IMR-90 (cell line): ENCODE data around the gene HSPB6. TPM values are rescaled to one million over a fixed set of nuclear protein-coding genes. Genes with fewer than 3 reads are reported as not detected.

Source experiments
- ATAC-seq: fragments of 200-7000 bp; cut with Tn5 transposase; 2 replicates; pipeline ENCODE4 v1.9.1; 2020; ENCODE audit warnings: low read depth, mild to moderate bottlenecking, moderate library complexity
- BruUV-seq: library from RNA; stranded (reverse); fragments of 400-500 nt; replicated peaks from 2 replicates; lab custom pipeline; 2021; lab: Mats Ljungman, UMichigan
- CTCF ChIA-PET: fragments of 300-600 bp; formaldehyde crosslinking; extraction: SDS; loops from one replicate; lab custom pipeline; 2021; ENCODE audit warnings: antibody characterized with exemption; lab: Yijun Ruan, JAX
- POLR2A ChIA-PET: fragments of 300-600 bp; sonication (Branson Sonifier 250); formaldehyde crosslinking; loops from one replicate; lab custom pipeline; 2022; ENCODE audit warnings: antibody characterized with exemption; ENCODE audit not compliant: unreplicated experiment; lab: Charles Lee
- DNase-seq: peaks from one replicate; pipeline ENCODE4 v3.0.0; 2013
- H2AFZ ChIP-seq: replicated peaks from 2 replicates; pipeline ENCODE3; 2013; ENCODE audit warnings: low read length, mild to moderate bottlenecking; ENCODE audit not compliant: poor library complexity
- H2AK5ac ChIP-seq: 2 replicates; pipeline ENCODE4 v1.6.1; 2013; ENCODE audit warnings: low read depth, low read length, inconsistent platforms
- H2AK9ac ChIP-seq: replicated peaks from 2 replicates; pipeline ENCODE3; 2013; ENCODE audit warnings: mild to moderate bottlenecking, low read depth, low read length, moderate library complexity; ENCODE audit not compliant: poor library complexity
- H2BK120ac ChIP-seq: 2 replicates; pipeline ENCODE4 v1.6.1; 2013; ENCODE audit warnings: low read depth, low read length, inconsistent platforms
- H2BK15ac ChIP-seq: 3 replicates; pipeline ENCODE4 v1.6.1; 2013; ENCODE audit warnings: low read depth, low read length, inconsistent platforms
- H2BK20ac ChIP-seq: 2 replicates; pipeline ENCODE4 v1.6.1; 2013; ENCODE audit warnings: low read depth, mild to moderate bottlenecking, inconsistent platforms, low read length, moderate library complexity
- H2BK5ac ChIP-seq: 2 replicates; pipeline ENCODE4 v1.6.1; 2013; ENCODE audit warnings: mild to moderate bottlenecking, low read depth, low read length, inconsistent platforms; ENCODE audit not compliant: poor library complexity, severe bottlenecking
- H3K14ac ChIP-seq: replicated peaks from 2 replicates; pipeline ENCODE4 v1.6.1; 2013; ENCODE audit warnings: low read depth, low read length, inconsistent platforms
- H3K18ac ChIP-seq: 2 replicates; pipeline ENCODE4 v1.6.1; 2013; ENCODE audit warnings: low read depth, low read length, control low read depth
- H3K23ac ChIP-seq: 2 replicates; pipeline ENCODE4 v1.6.1; 2013; ENCODE audit warnings: low read depth, low read length, inconsistent platforms
- H3K27ac ChIP-seq: 2 replicates; pipeline ENCODE4 v1.5.1; 2013; ENCODE audit warnings: mild to moderate bottlenecking, control low read depth, low read length; ENCODE audit not compliant: insufficient read depth
- H3K27me3 ChIP-seq: 2 replicates; pipeline ENCODE4 v1.6.1; 2013; ENCODE audit warnings: low read length; ENCODE audit not compliant: control insufficient read depth, insufficient read depth
- H3K36me3 ChIP-seq: 2 replicates; pipeline ENCODE4 v1.6.1; 2013; ENCODE audit warnings: low read length, mixed read lengths; ENCODE audit not compliant: control insufficient read depth, insufficient read depth
- H3K4ac ChIP-seq: 2 replicates; pipeline ENCODE4 v1.6.1; 2013; ENCODE audit warnings: low read depth, low read length, inconsistent platforms
- H3K4me1 ChIP-seq: 2 replicates; pipeline ENCODE4 v1.6.1; 2013; ENCODE audit warnings: low read length, mixed read lengths; ENCODE audit not compliant: control insufficient read depth, insufficient read depth
- H3K4me2 ChIP-seq: 2 replicates; pipeline ENCODE4 v1.6.1; 2013; ENCODE audit warnings: low read depth, mild to moderate bottlenecking, control low read depth, low read length, moderate library complexity
- H3K4me3 ChIP-seq: 2 replicates; pipeline ENCODE4 v1.5.1; 2013; ENCODE audit warnings: low read depth, mild to moderate bottlenecking, control low read depth, low read length, moderate library complexity; ENCODE audit not compliant: insufficient read depth
- H3K56ac ChIP-seq: 2 replicates; pipeline ENCODE4 v1.6.1; 2013; ENCODE audit warnings: low read length, inconsistent platforms; ENCODE audit not compliant: insufficient read depth; ENCODE audit errors: extremely low read depth
- H3K79me1 ChIP-seq, 2 experiments: 2 replicates each; pipeline ENCODE4 v1.6.1; 2013; ENCODE audit warnings: low read length in 2 of 2, inconsistent platforms in 1 of 2, low read depth in 1 of 2
- H3K9ac ChIP-seq: 2 replicates; pipeline ENCODE4 v1.6.1; 2013; ENCODE audit warnings: low read depth, low read length, control low read depth
- H3K9me1 ChIP-seq: 2 replicates; pipeline ENCODE4 v1.6.1; 2013; ENCODE audit warnings: low read length, inconsistent platforms; ENCODE audit not compliant: insufficient read depth
- H3K9me3 ChIP-seq: 2 replicates; pipeline ENCODE4 v1.6.1; 2013; ENCODE audit warnings: low read length; ENCODE audit not compliant: control insufficient read depth, insufficient read depth
- H4K20me1 ChIP-seq: 2 replicates; pipeline ENCODE4 v1.6.1; 2013; ENCODE audit warnings: low read length, inconsistent platforms; ENCODE audit not compliant: insufficient read depth
- H4K5ac ChIP-seq: 2 replicates; pipeline ENCODE4 v1.6.1; 2013; ENCODE audit warnings: mild to moderate bottlenecking, low read depth, low read length, control low read depth
- H4K8ac ChIP-seq, 2 experiments: 2 replicates each; pipeline ENCODE4 v1.6.1; 2013; ENCODE audit warnings: low read depth in 2 of 2, low read length in 2 of 2, control low read depth in 1 of 2, inconsistent platforms in 1 of 2
- H4K91ac ChIP-seq: 2 replicates; pipeline ENCODE4 v1.6.1; 2013; ENCODE audit warnings: low read depth, low read length, inconsistent platforms; ENCODE audit not compliant: insufficient read depth
- CHD1 ChIP-seq: IDR thresholded peaks from 2 replicates; pipeline ENCODE4 v1.6.1; 2012; ENCODE audit warnings: low read depth, low read length, improper control_type of control experiment
- FOS ChIP-seq: fragments of 150-350 bp; IDR thresholded peaks from 2 replicates; pipeline ENCODE4 v1.6.1; 2016; ENCODE audit warnings: low read depth, low read length
- MAFK ChIP-seq: IDR thresholded peaks from 2 replicates; pipeline ENCODE4 v1.6.1; 2012; ENCODE audit warnings: low read depth, low read length, improper control_type of control experiment
- MAZ ChIP-seq: IDR thresholded peaks from 2 replicates; pipeline ENCODE4 v1.6.1; 2012; ENCODE audit warnings: low read depth, mild to moderate bottlenecking, low read length, improper control_type of control experiment, moderate library complexity, borderline replicate concordance
- POLR2A ChIP-seq: IDR thresholded peaks from 2 replicates; pipeline ENCODE4 v1.6.1; 2012; ENCODE audit warnings: mild to moderate bottlenecking, low read depth, low read length
- RAD21 ChIP-seq: IDR thresholded peaks from 2 replicates; pipeline ENCODE4 v1.6.1; 2012; ENCODE audit warnings: low read length, improper control_type of control experiment
- RFX5 ChIP-seq: IDR thresholded peaks from 2 replicates; pipeline ENCODE4 v1.8.0; 2012; ENCODE audit warnings: low read depth, mild to moderate bottlenecking, low read length, moderate library complexity
- SMC3 ChIP-seq: fragments of 150-350 bp; IDR thresholded peaks from 2 replicates; pipeline ENCODE4 v1.6.1; 2016; ENCODE audit warnings: low read depth, mild to moderate bottlenecking, antibody characterized with exemption, low read length, moderate library complexity
- WGBS, 2 experiments: methylation state at CpG; one replicate each; pipeline versions ENCODE4 v1.1.5 to v1.1.7; 2013; ENCODE audit warnings: missing lambda C conversion rate in 2 of 2; ENCODE audit not compliant: insufficient read length in 1 of 2; ENCODE audit errors: extremely low coverage in 2 of 2; 5-methylcytosine and 5-hydroxymethylcytosine counted together
- dilution Hi-C: fragments of 300-500 bp; cut with HindIII; formaldehyde crosslinking; loops from one replicate; pipeline ENCODE4 v1.14.3; 2018; ENCODE audit warnings: low sequenced_read_pairs; ENCODE audit not compliant: unreplicated experiment
- in situ Hi-C: fragments of 300-500 bp; cut with MboI; formaldehyde crosslinking; loops from 3 replicates; pipeline ENCODE4 v1.14.3; 2019; ENCODE audit warnings: low sequenced_read_pairs, inconsistent platforms, mixed read lengths
- intact Hi-C: fragments of 100-400 bp; cut with micrococcal nuclease; formaldehyde crosslinking; loops from 2 replicates; pipeline ENCODE4 v1.10.0; 2022
- polyA plus RNA-seq, 3 experiments: library from polyadenylated mRNA; depleted of rRNA; stranded (reverse); fragments of >200 nt; gene quantifications; 2 replicates each; pipeline ENCODE4 v1.2.3, GENCODE V29; 2012; ENCODE audit warnings: low replicate concordance in 1 of 3
- total RNA-seq: library from RNA; depleted of rRNA; stranded (reverse); fragments of >200 nt; gene quantifications from 2 replicates; pipeline ENCODE4 v1.2.3, GENCODE V29; 2012
- TF ChIP-seq, protein P1 (sequence below): fragments of 150-350 bp; IDR thresholded peaks from 2 replicates; pipeline ENCODE4 v1.6.1; 2017; ENCODE audit warnings: mild to moderate bottlenecking, antibody characterized with exemption, low read length, low read depth

HSPB6 gene
- total and polyA plus RNA-seq, 2 of the 4 experiments (the other 2 are of a cell fraction), result 5.7 to 206 TPM

GRCh38 chr19:35721374-35721773, 35.5 kb downstream of the HSPB6 start:
- Histone ChIP-seq H3K4me2 (no peak overlapping the region), H2BK20ac (no peak overlapping the region), H2BK15ac (no peak overlapping the region), H3K27me3 (no peaks in the 10 kb centered on the region), H3K36me3 (peaks cover 55% of the 10 kb centered on the region), H2AK9ac (no peak overlapping the region), H4K91ac (no peak overlapping the region), H4K20me1 (peaks cover 29% of the 10 kb centered on the region), H3K79me1 (peaks cover 16 to 46% of the 10 kb centered on the region in 2 experiments; a peak in 3 of 4 replicates), H4K8ac (no peak overlapping the region), H3K4ac (no peak overlapping the region), H2AFZ (no peak overlapping the region), H2BK120ac (no peak overlapping the region), H3K14ac (no peak overlapping the region), H3K4me1 (peaks cover 6% of the 10 kb centered on the region), H3K4me3 (no peak overlapping the region), H2BK5ac (no peak overlapping the region), H3K9ac (no peak overlapping the region), H2AK5ac (no peak overlapping the region), H3K56ac (no peak overlapping the region), H3K9me3 (no peaks in the 10 kb centered on the region), H3K9me1 (no peaks in the 10 kb centered on the region; the same call in 1 of the 2 replicates), H3K23ac (no peak overlapping the region), H4K5ac (no peak overlapping the region), H3K18ac (no peak overlapping the region), H3K27ac (no peak overlapping the region)
- intact Hi-C loops (no loop called here), in situ Hi-C loops (no loop called here), dilution Hi-C loops (no loop called here)
- ChIA-PET POLR2A (no interaction called here), CTCF (no interaction called here)
- no peak for ATAC-seq
- TF ChIP-seq, protein P1, sequence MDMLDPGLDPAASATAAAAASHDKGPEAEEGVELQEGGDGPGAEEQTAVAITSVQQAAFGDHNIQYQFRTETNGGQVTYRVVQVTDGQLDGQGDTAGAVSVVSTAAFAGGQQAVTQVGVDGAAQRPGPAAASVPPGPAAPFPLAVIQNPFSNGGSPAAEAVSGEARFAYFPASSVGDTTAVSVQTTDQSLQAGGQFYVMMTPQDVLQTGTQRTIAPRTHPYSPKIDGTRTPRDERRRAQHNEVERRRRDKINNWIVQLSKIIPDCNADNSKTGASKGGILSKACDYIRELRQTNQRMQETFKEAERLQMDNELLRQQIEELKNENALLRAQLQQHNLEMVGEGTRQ, result no peak
- TF ChIP-seq MAZ (no peak), SMC3 (no peak), MAFK (no peak), RAD21 (no peak), RFX5 (no peak), CHD1 (no peak), FOS (no peak), POLR2A (no peak)
- BruUV-seq, result no TSS peak
- 95% methylated on average over 9 of the region's 16 CpGs; no CpG with 5 or more reads in 1 of the 2 experiments for WGBS, 2 experiments
- DNase-seq, result no peak
